Hepatocyte (in vitro differentiated cells): ENCODE measurements around the gene IL1RAPL2.

Source experiments
- CTCF ChIP-seq: fragments of 200-600 bp; sonication (generic); IDR thresholded peaks from 2 replicates; pipeline ENCODE4 v1.5.1; 2016; ENCODE audit warnings: antibody characterized with exemption, mild to moderate bottlenecking; ENCODE audit not compliant: poor library complexity
- EZH2phosphoT487 ChIP-seq: fragments of 200-600 bp; sonication (generic); IDR thresholded peaks from one replicate; pipeline ENCODE4 v1.6.1; 2018; ENCODE audit warnings: antibody characterized with exemption, mild to moderate bottlenecking, low read depth, moderate library complexity; ENCODE audit not compliant: unreplicated experiment, severe bottlenecking

GRCh38 chrX:104668550-104668949 is 102.6 kb downstream of the IL1RAPL2 start:
- TF ChIP-seq CTCF (peak; percentile 42), EZH2phosphoT487 (no peak)
